Naive thymus-derived CD8-positive, alpha-beta T cell (primary cell): ENCODE results near the gene ZBTB7C. TPM values are rescaled to one million over a fixed set of nuclear protein-coding genes. Genes with fewer than 3 reads are reported as not detected.

Source experiments
- ATAC-seq, 2 donors: fragments of 150-1000 bp; cut with Tn5 transposase in 1 of 2; sonication (Bioruptor Pico), chemical (Tn5 transposase) in 1 of 2; 1 replicate in 1 of 2; 2 replicates in 1 of 2; pipeline ENCODE4 v1.10.0; 2021; ENCODE audit warnings: mild to moderate bottlenecking in 2 of 2, moderate library complexity in 2 of 2
- POLR2A ChIA-PET: fragments of 350-600 bp; sonication (Branson Sonifier 250); formaldehyde crosslinking; loops from one replicate; lab custom pipeline; 2021; ENCODE audit warnings: antibody characterized with exemption; lab: Charles Lee
- DNase-seq, 10 donors: peaks; one replicate each; pipeline versions ENCODE4 v3.0.0 to v3.0.0-alpha.2; 2020 to 2022
- H3K27ac Mint-ChIP-seq, 10 donors: one replicate each; pipeline ENCODE4 v1.8.0; 2020 to 2022; ENCODE audit warnings: mild to moderate bottlenecking in 10 of 10, mixed read lengths in 10 of 10, moderate library complexity in 4 of 10, inconsistent platforms in 1 of 10
- H3K27me3 Mint-ChIP-seq, 5 donors: one replicate each; pipeline ENCODE4 v1.8.0; 2021 to 2022; ENCODE audit warnings: mixed read lengths in 5 of 5
- H3K36me3 Mint-ChIP-seq, 3 donors: one replicate each; pipeline ENCODE4 v1.8.0; 2020 to 2022; ENCODE audit warnings: mixed read lengths in 3 of 3, mild to moderate bottlenecking in 2 of 3, inconsistent platforms in 1 of 3
- H3K4me1 Mint-ChIP-seq, 4 donors: one replicate each; pipeline ENCODE4 v1.8.0; 2021 to 2022; ENCODE audit warnings: mixed read lengths in 4 of 4
- H3K4me3 Mint-ChIP-seq, 10 donors: one replicate each; pipeline ENCODE4 v1.8.0; 2020 to 2022; ENCODE audit warnings: mild to moderate bottlenecking in 10 of 10, mixed read lengths in 10 of 10, moderate library complexity in 6 of 10, inconsistent platforms in 1 of 10
- H3K9me3 Mint-ChIP-seq, 9 donors: one replicate each; pipeline ENCODE4 v1.8.0; 2020 to 2022; ENCODE audit warnings: mixed read lengths in 9 of 9, mild to moderate bottlenecking in 3 of 9, inconsistent platforms in 1 of 9, moderate library complexity in 1 of 9
- polyA plus RNA-seq, 3 donors: library from polyadenylated mRNA; unstranded; fragments of 300-500 nt; fragmentation: Illumina TruSeq; gene quantifications; one replicate each; pipeline ENCODE4 v1.2.3, GENCODE V29; 2021
- total RNA-seq, 8 experiments: library from RNA in 2 of 8; stranded (reverse) in 2 of 8; gene quantifications; one replicate each; pipeline ENCODE4 v1.2.3 and lab custom pipeline; 2021 to 2026

ZBTB7C gene
- total and polyA plus RNA-seq, 5 experiments from 2014 or later = not detected

DNA sequence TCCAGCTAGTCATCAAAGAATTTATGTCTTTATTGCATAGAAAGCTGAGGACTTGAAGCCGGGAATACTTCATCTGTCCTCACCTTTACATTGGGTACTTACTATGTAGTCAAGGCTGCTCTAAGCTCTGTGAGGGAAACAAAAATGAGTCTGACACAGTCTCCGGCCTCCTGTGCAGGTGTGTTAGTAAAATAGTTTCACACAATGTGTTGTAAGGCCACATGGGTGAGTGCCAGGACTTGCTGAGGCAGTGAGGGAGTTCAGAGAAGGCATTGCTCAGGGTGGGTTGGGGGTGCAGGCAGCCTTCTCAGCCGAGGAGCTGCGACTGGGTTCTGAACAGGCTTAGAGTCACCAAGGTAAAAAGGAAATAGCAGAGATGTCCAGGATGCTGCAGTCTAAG, 424.2 kb downstream of the ZBTB7C start:
- no peak for DNase-seq

DNA sequence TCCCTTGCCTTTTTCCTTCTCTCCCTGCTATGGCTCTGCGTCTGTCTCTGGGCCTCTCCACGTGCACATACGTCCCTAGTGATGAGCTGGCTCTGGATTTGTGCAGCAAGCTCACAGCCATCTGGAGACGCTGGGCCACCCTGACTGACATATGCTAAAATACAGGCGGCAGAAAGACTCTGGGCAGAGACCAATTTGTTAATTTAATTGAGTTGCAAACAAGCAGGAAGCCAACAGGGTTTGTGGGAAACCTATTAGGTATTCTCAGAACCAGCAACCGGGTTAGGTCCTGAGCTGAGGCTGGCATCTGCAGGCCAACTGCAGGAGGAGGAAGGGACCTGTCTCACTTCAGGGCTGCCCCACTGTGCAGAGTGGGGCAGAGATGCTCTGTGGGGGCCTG, 425.2 kb downstream of the ZBTB7C start:
- H3K27me3 Mint-ChIP-seq = no peaks in the 10 kb centered on the region
- POLR2A ChIA-PET = no interaction called here
- H3K36me3 Mint-ChIP-seq = no peaks in the 10 kb centered on the region
- peaks cover 0 to 9% (median 0%) of the 10 kb centered on the region in 9 donors for H3K9me3 Mint-ChIP-seq
- H3K4me3 Mint-ChIP-seq = no peak overlapping the region
- ATAC-seq = no peak
- peaks cover 0 to 15% (median 5%) of the 10 kb centered on the region in 4 donors for H3K4me1 Mint-ChIP-seq
- DNase-seq = no peak
- peak overlapping the region in 1 of 10 donors; percentile 52 for H3K27ac Mint-ChIP-seq

More for the DNA sequence above, 424.2 kb downstream of the ZBTB7C start:
- H3K4me1 Mint-ChIP-seq = peaks cover 0 to 15% (median 3%) of the 10 kb centered on the region in 4 donors
- POLR2A ChIA-PET = no interaction called here
- H3K27ac Mint-ChIP-seq = peak overlapping the region in 2 of 10 donors; percentile 4 to 65
- H3K27me3 Mint-ChIP-seq = peaks cover 0 to 2% (median 0%) of the 10 kb centered on the region in 5 donors
- peaks cover 0 to 9% (median 0%) of the 10 kb centered on the region in 9 donors for H3K9me3 Mint-ChIP-seq
- no peak overlapping the region for H3K4me3 Mint-ChIP-seq
- no peak for ATAC-seq
- H3K36me3 Mint-ChIP-seq = no peaks in the 10 kb centered on the region

DNA sequence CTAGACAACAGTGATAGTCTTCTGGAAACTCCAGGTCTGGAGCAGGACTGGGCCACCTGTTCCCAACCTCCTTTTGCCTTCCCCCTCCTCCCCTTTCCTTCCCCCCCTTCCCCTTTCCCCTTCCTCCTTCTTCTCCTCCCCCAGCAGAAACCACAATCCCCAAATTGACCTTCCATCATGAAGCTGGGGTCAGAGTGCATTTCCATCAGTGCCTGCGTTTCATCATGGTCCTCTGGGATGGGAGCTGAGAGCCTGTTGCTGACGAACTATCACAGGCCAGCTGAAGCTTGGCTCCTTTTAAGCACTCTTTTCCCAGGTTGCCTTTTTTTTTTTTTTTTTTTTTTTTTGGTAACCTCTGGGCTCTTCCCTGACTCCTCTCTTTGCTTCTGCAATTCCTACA, 426.1 kb downstream of the ZBTB7C start:
- DNase-seq (no peak), ATAC-seq (no peak)
- Mint-ChIP-seq H3K27me3 (no peaks in the 10 kb centered on the region), H3K9me3 (peaks cover 0 to 6% (median 0%) of the 10 kb centered on the region in 9 donors), H3K27ac (no peak overlapping the region), H3K4me3 (no peak overlapping the region), H3K36me3 (no peaks in the 10 kb centered on the region), H3K4me1 (peaks cover 0 to 15% (median 5%) of the 10 kb centered on the region in 4 donors)
- POLR2A ChIA-PET = no interaction called here

DNA sequence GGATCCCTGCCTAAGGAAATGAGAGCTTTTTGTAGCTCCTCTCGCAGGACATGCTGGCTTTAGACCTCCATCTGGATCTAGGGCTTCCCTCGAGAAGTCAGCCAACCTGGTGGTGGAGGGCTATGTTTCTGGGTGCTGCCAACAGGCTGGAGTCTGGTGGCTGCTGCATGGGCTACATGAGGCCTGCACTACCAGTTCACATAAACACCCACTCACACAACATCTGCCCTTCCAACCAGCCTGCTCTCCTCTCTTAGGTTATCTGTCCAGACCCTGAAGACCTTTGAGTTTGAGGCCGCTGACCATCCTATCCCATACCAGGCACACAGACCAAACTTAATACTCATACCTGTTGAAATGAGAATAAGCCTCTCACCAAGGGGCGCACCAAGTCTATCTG, 427.4 kb downstream of the ZBTB7C start:
- POLR2A ChIA-PET = no interaction called here
- H3K4me3 Mint-ChIP-seq = no peak overlapping the region
- ATAC-seq (no peak), DNase-seq (no peak)
- no peaks in the 10 kb centered on the region for H3K36me3 Mint-ChIP-seq
- no peak overlapping the region for H3K27ac Mint-ChIP-seq
- H3K27me3 Mint-ChIP-seq = no peaks in the 10 kb centered on the region
- H3K9me3 Mint-ChIP-seq = no peaks in the 10 kb centered on the region
- H3K4me1 Mint-ChIP-seq = peaks cover 0 to 8% (median 5%) of the 10 kb centered on the region in 4 donors

- Mint-ChIP-seq H3K4me3 (no peak overlapping the region), H3K4me1 (peaks cover 0 to 7% (median 3%) of the 10 kb centered on the region in 4 donors), H3K27me3 (no peaks in the 10 kb centered on the region), H3K36me3 (no peaks in the 10 kb centered on the region), H3K9me3 (no peaks in the 10 kb centered on the region), H3K27ac (no peak overlapping the region)
- no peak for DNase-seq
- POLR2A ChIA-PET = no interaction called here
- no peak for ATAC-seq
These were observed 427.9 kb downstream of the ZBTB7C start for GRCh38 chr18:47981320-47981719.

GRCh38 chr18:47979611-47980200, 429.5 kb downstream of the ZBTB7C start:
- H3K27me3 Mint-ChIP-seq = no peaks in the 10 kb centered on the region
- peaks cover 0 to 7% (median 2%) of the 10 kb centered on the region in 4 donors for H3K4me1 Mint-ChIP-seq
- DNase-seq (no peak), ATAC-seq (no peak)
- H3K9me3 Mint-ChIP-seq = no peaks in the 10 kb centered on the region
- H3K27ac Mint-ChIP-seq = no peak overlapping the region
- no peak overlapping the region for H3K4me3 Mint-ChIP-seq
- POLR2A ChIA-PET = no interaction called here
- H3K36me3 Mint-ChIP-seq = no peaks in the 10 kb centered on the region

- Mint-ChIP-seq H3K4me3 (no peak overlapping the region), H3K36me3 (no peaks in the 10 kb centered on the region), H3K27ac (no peak overlapping the region), H3K4me1 (peaks cover 0 to 7% (median 2%) of the 10 kb centered on the region in 4 donors), H3K27me3 (peaks cover 0 to 3% (median under 1%) of the 10 kb centered on the region in 5 donors), H3K9me3 (no peaks in the 10 kb centered on the region)
- POLR2A ChIA-PET = no interaction called here
- ATAC-seq = no peak
- no peak for DNase-seq
These were observed 430.6 kb downstream of the ZBTB7C start for GRCh38 chr18:47978603-47979002.

DNA sequence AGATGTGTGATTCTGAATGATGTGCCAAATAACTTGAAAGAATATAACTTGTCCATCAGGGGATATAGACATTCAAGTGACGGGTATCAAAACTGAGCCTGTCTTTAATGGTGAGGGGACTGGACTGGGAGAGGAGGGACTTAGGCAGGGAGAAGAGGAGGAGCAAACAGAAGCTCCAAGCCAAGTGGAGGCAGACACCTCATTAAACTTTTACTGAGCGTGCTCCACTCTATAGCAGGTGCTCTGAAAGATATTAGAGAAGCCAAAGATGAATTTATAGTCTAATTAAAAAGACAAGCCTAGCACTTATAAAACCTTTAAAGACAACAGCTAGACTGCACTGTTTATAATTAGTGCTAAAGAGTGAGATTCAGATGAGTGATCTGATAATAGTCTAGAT, 431.0 kb downstream of the ZBTB7C start:
- ATAC-seq = no peak
- POLR2A ChIA-PET = no interaction called here
- Mint-ChIP-seq H3K27me3 (peaks cover 1 to 7% (median 2%) of the 10 kb centered on the region in 5 donors), H3K4me1 (peaks cover 0 to 6% (median 2%) of the 10 kb centered on the region in 4 donors), H3K9me3 (no peaks in the 10 kb centered on the region), H3K27ac (no peak overlapping the region), H3K4me3 (no peak overlapping the region), H3K36me3 (no peaks in the 10 kb centered on the region)
- DNase-seq = no peak

Other genes with a start within 250 kb of the ZBTB7C start
- gene CTIF, start 129.6 kb upstream of the ZBTB7C start, total RNA-seq = 1 to 10 TPM; 2.0 to 3.4 TPM
- gene CTIF, start 129.6 kb upstream of the ZBTB7C start, polyA plus RNA-seq = under 1 TPM in 1 of 3 donors, not detected in 2; 0.06 TPM